Measurements from ENCODE around the gene TRIP4. TPM values are rescaled to one million over a fixed set of nuclear protein-coding genes. Genes with fewer than 3 reads are reported as not detected.
"Not testable (repeated sequence)": the region's sequence is repeated elsewhere in the genome, so short reads cannot be mapped to it uniquely, and the experiment has no call there.

Gene TRIP4
- 17.5 and 21.7 TPM in 2 replicates for total RNA-seq

DNA sequence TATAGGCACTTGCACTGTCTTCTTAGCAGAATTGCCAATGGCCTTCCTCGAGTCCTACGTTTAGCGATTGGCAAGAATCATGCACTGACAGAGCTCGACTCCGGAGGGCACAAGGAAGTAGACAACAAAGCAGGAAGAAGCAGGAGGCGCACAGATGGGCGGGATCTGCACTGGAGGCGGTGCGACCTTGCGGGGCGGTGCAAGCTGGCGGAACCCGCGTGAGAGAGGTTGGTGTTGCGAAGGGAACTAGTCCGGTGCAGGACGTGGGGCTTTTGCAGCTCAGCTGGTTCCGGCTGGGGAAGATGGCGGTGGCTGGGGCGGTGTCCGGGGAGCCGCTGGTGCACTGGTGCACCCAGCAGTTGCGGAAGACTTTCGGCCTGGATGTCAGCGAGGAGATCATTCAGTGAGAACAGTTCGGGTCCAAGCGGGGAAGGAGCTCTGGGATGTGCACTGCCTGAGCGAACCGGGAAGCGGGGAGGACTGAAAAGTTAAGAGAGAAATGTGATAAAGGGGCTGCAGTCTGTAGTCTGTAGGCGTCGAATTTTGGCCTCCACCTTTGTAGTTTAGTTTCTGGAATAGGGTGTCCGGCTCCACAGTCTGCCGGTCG is at the start of gene TRIP4:
TSS of gene TRIP4 (plus strand) at position 275 of the 607 bp plus-strand sequence. CDS start at position 303, 28 bp downstream.
- Mint-ChIP-seq H3K4me1 (ENCODE audit: low read depth) (peaks cover 17% of the 10 kb centered on the region), H3K9me3 (no peaks in the 10 kb centered on the region), H3K36me3 (ENCODE audit: low read depth) (peaks cover 5% of the 10 kb centered on the region), H3K27ac (peak within 1 kb of the TSS; percentile 89), H3K27me3 (ENCODE audit: insufficient read depth) (no peaks in the 10 kb centered on the region), H3K4me3 (peak within 1 kb of the TSS; percentile 99)
- DNase-seq (ENCODE audit: low spot score), result peak; percentile 96
- intact Hi-C loops (cut with micrococcal nuclease), result loop anchor here (1.0 to 5.0 kb wide), 9 partner anchors 8 to 745 kb away; partner anchors contain the start of genes CSNK1G1, PDCD7 and PPIB

DNA sequence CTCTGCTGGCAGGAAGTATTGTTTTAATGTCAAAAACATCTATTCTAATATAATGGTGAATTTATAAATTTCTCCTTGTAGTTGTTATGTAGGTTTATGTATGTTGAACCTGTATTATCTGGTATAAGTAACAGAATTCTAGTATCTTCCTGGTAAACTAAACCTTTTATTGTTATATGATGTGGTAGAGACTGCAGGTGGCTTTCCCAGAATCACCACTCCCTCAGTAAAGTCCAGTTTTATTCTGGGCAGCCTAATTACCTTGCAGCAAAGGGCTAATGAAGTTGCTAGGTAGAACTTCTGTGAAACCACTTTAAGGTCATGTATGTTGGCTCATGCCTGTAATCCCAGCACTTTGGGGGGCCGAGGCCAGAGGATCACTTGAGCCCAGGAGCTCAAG is 47.3 kb upstream of the TRIP4 start:
- no peak for DNase-seq (ENCODE audit: low spot score)
- H3K27me3 Mint-ChIP-seq (ENCODE audit: insufficient read depth), result no peaks in the 10 kb centered on the region
- peaks cover 23% of the 10 kb centered on the region for H3K4me1 Mint-ChIP-seq (ENCODE audit: low read depth)
- H3K27ac Mint-ChIP-seq, result no peak overlapping the region
- peaks cover 17% of the 10 kb centered on the region for H3K36me3 Mint-ChIP-seq (ENCODE audit: low read depth)
- intact Hi-C loops (cut with micrococcal nuclease), result no loop called here
- H3K9me3 Mint-ChIP-seq, result no peaks in the 10 kb centered on the region
- no peak overlapping the region for H3K4me3 Mint-ChIP-seq

DNA sequence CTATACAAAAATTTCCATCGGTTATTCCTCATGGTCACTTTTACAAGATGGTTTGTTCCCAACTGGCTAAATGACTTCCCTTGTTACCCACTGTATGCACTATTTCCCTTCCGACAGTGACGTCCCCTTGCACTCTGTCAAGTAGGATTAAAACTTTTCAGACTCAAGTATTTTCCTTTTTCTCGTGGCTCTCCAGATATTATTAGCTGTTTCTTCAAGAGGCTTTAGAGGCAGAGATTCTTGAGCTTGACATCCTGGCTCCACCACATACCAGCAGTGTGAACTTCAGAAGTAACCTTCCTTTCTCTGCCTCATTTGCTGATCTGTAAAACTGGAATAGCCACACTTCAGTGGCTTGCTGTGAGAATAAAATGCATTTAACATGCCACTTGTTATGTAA is 45.7 kb upstream of the TRIP4 start:
- DNase-seq (ENCODE audit: low spot score), result no peak
- Mint-ChIP-seq H3K36me3 (ENCODE audit: low read depth) (peaks cover 19% of the 10 kb centered on the region), H3K27me3 (ENCODE audit: insufficient read depth) (no peaks in the 10 kb centered on the region), H3K27ac (no peak overlapping the region), H3K9me3 (no peaks in the 10 kb centered on the region), H3K4me1 (ENCODE audit: low read depth) (peaks cover 13% of the 10 kb centered on the region), H3K4me3 (no peak overlapping the region)
- intact Hi-C loops (cut with micrococcal nuclease), result no loop called here

DNA sequence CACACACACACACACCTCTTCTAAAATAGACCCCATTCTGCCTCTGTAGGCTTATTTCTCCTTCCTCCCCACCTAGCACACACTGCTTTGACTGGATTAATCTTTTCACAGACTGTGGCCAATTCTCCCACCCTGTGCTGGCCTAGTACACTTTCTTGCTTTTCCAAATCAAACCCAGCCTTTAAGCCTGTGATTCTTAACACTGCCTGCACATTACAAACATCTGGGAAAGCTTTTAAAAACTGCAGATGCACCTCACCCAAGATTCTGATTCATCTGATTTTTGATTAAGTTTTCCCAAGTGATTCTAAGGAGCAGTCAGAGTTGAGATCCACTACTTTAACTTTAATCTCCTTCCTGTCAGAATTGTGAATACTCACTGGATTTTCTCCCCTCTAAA is 44.4 kb upstream of the TRIP4 start:
- no peak overlapping the region for H3K27ac Mint-ChIP-seq

DNA sequence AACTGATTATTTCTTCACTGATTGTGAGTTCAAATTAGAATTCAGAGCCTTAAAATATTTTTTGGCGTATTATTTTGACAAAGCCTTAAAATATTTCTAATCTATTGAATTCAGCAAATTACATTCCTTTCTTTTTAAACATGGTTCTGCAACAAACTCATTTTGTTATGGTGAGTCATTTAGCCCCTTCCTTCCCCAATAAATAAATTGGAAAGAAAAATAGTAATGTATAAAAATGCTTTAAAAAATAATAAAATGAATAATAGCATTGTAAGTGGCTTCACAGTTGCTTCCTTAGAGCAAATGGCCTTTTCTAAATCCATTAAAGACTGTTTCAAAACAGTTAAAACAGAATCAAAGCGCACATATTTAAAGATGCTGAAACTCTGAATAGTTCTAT is 43.8 kb upstream of the TRIP4 start:
- Mint-ChIP-seq H3K27me3 (ENCODE audit: insufficient read depth) (no peaks in the 10 kb centered on the region), H3K4me1 (ENCODE audit: low read depth) (peaks cover 6% of the 10 kb centered on the region), H3K9me3 (no peaks in the 10 kb centered on the region), H3K27ac (no peak overlapping the region), H3K36me3 (ENCODE audit: low read depth) (peaks cover 18% of the 10 kb centered on the region), H3K4me3 (no peak overlapping the region)
- intact Hi-C loops (cut with micrococcal nuclease), result no loop called here
- no peak for DNase-seq (ENCODE audit: low spot score)

More for the DNA sequence above, 44.4 kb upstream of the TRIP4 start:
- intact Hi-C loops (cut with micrococcal nuclease), result no loop called here
- Mint-ChIP-seq H3K9me3 (no peaks in the 10 kb centered on the region), H3K4me3 (no peak overlapping the region), H3K4me1 (ENCODE audit: low read depth) (peaks cover 6% of the 10 kb centered on the region), H3K36me3 (ENCODE audit: low read depth) (peaks cover 18% of the 10 kb centered on the region), H3K27me3 (ENCODE audit: insufficient read depth) (no peaks in the 10 kb centered on the region)
- no peak for DNase-seq (ENCODE audit: low spot score)

DNA sequence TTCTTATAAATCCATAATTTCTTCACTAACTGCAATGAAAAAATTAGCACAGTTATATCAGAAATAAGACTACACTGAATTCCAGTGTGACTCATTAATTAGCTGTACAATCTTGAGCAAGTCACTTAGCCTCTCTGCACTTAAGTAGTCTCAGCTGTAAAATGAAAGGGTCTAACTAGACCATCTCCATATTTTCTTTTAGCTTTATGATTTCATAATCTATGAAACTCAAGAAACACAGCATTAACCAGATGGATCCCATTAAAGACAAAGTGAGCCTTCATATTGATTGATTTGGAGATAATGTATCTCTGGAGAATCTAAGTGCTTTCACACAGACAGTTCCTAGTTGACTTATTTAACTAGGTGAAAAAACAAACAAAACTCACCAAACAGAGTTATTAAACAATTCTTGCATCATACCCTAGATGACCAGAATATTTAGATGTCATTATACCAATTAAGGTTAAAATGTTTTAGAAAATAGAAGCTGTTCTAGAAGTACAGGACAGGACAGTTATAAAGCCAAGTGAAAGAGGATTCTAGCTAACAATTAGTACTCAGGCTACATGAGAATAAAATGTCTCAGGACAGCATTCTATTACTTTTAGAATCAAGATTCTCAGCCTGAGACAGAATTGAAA is 42.9 kb upstream of the TRIP4 start:
- no peak for DNase-seq (ENCODE audit: low spot score)
- no peaks in the 10 kb centered on the region for H3K9me3 Mint-ChIP-seq
- intact Hi-C loops (cut with micrococcal nuclease), result no loop called here
- no peak overlapping the region for H3K4me3 Mint-ChIP-seq
- H3K27ac Mint-ChIP-seq, result no peak overlapping the region
- peaks cover 17% of the 10 kb centered on the region for H3K36me3 Mint-ChIP-seq (ENCODE audit: low read depth)
- no peaks in the 10 kb centered on the region for H3K27me3 Mint-ChIP-seq (ENCODE audit: insufficient read depth)
- H3K4me1 Mint-ChIP-seq (ENCODE audit: low read depth), result peaks cover 6% of the 10 kb centered on the region

DNA sequence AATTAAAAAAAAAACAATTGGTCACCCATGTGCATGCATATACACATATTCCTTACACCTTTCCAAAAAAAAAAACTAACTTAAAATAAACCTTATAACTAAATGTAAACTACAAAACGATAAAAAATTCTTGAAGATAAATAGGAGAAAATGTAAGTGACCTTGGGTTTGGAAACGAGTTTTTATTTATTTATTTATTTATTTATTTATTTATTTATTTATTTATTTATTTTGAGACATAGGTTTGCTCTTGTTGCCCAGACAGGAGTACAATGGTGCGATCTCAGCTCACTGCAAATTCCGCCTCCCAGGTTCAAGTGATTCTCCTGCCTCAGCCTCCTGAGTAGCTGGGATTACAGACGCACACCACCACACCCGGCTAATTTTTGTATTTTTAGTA is 41.4 kb upstream of the TRIP4 start:
- H3K27ac Mint-ChIP-seq; DNase-seq (ENCODE audit: low spot score); intact Hi-C loops (cut with micrococcal nuclease); H3K4me3 Mint-ChIP-seq; H3K9me3 Mint-ChIP-seq; H3K27me3 Mint-ChIP-seq (ENCODE audit: insufficient read depth); H3K4me1 Mint-ChIP-seq (ENCODE audit: low read depth): not testable (repeated sequence)
- peaks cover 17% of the 10 kb centered on the region for H3K36me3 Mint-ChIP-seq (ENCODE audit: low read depth)

DNA sequence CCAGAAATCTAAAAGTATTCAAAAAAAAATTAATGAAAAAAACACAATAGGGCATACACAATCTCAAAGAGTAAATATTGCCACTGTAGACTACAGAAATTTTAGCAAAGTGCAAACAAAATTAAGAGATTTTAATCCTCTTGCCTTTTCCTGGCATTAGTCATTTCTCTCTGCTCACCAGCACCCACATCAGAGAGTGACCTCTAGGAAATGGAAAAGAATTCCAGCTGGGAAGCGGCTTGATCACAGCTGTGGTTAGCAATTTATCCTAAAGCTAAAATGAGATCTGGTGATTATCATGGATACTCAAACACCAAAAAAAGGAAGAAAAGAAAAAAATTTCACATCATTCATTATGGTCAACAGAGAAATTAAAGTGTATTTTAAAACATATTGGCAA is 39.2 kb upstream of the TRIP4 start:
- Mint-ChIP-seq H3K27me3 (ENCODE audit: insufficient read depth) (no peaks in the 10 kb centered on the region), H3K4me3 (no peak overlapping the region)

DNA sequence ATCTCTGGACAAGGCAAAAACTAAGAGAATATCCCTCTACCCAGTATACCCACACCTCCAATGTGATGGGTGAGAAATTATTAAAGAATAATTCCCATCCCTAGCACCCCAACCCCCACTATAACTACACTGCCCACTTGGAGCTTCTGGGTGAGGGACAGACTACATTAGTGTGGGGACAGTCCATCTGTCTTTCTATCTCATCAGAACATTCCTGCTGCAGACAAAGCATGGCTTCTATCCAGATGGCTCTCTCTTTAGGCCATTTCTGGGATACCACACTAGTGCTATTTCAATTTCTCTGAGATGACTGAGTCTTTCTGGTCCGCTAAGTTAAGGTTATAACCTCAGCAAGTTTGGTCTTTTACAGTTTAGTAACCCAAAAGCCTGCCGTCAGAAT is 38.3 kb upstream of the TRIP4 start:
- Mint-ChIP-seq H3K4me1 (ENCODE audit: low read depth) (peaks cover under 1% of the 10 kb centered on the region), H3K27ac (no peak overlapping the region), H3K27me3 (ENCODE audit: insufficient read depth) (no peaks in the 10 kb centered on the region), H3K36me3 (ENCODE audit: low read depth) (peaks cover 8% of the 10 kb centered on the region), H3K9me3 (no peaks in the 10 kb centered on the region), H3K4me3 (no peak overlapping the region)
- intact Hi-C loops (cut with micrococcal nuclease), result no loop called here
- no peak for DNase-seq (ENCODE audit: low spot score)

More for the DNA sequence above, 39.2 kb upstream of the TRIP4 start:
- Mint-ChIP-seq H3K9me3 (no peaks in the 10 kb centered on the region), H3K36me3 (ENCODE audit: low read depth) (peaks cover 11% of the 10 kb centered on the region), H3K27ac (no peak overlapping the region), H3K4me1 (ENCODE audit: low read depth) (no peaks in the 10 kb centered on the region)
- intact Hi-C loops (cut with micrococcal nuclease), result no loop called here
- no peak for DNase-seq (ENCODE audit: low spot score)

DNA sequence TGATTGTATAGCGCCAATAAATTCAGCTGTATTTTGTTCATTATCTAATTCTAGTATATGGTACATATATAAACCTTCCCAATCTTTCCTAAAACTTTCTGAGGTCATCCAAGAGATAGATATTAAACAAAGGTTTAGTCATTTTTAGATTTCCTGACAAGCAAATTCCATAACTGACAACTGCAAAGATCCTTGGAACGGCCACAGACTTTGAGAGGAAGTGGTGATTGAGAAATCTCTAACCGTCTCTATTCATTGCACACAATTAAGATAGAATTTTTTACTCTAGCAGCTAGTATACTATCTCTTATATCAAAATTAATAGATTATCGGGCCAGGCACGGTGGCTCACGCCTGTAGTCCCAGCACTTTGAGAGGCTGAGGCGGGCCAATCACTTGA is 36.4 kb upstream of the TRIP4 start:
- H3K36me3 Mint-ChIP-seq (ENCODE audit: low read depth), result peaks cover 8% of the 10 kb centered on the region
- H3K4me3 Mint-ChIP-seq, result no peak overlapping the region
- H3K9me3 Mint-ChIP-seq, result no peaks in the 10 kb centered on the region
- no peaks in the 10 kb centered on the region for H3K27me3 Mint-ChIP-seq (ENCODE audit: insufficient read depth)
- H3K4me1 Mint-ChIP-seq (ENCODE audit: low read depth), result peaks cover 13% of the 10 kb centered on the region
- no peak for DNase-seq (ENCODE audit: low spot score)
- H3K27ac Mint-ChIP-seq, result no peak overlapping the region
- intact Hi-C loops (cut with micrococcal nuclease), result no loop called here

DNA sequence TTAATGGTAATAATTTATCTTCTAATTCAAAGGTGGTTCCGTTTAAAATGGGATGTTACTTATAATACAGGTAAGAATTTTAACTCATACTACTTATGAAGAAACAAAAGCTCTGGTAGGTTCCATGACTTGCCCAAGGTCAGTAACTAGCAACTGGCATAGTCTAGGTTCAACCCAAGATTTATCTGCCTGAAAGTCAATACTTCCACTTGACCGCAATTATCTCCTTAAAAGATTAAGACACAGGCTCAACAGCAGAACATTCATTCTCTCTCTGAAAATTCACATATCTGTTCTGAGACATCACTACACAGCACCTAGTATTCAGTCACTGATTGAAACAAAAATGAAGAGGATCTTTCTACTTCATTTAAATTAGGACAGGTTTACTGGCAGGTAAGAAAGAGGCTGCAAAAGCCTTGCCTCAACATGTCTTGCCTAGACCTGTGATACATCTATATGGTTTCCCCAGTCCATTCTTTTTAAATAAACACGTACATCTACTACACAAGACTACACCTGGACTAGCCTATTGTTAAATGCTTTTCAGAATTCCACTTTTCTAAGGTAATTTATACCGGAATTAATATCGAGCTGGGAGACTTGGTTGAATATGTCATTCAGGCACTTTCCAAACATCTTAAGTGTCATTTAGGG is 32.8 kb upstream of the TRIP4 start:
- intact Hi-C loops (cut with micrococcal nuclease), result no loop called here
- Mint-ChIP-seq H3K4me3 (peak overlapping the region; percentile 96), H3K9me3 (no peaks in the 10 kb centered on the region), H3K27me3 (ENCODE audit: insufficient read depth) (no peaks in the 10 kb centered on the region), H3K4me1 (ENCODE audit: low read depth) (peaks cover 19% of the 10 kb centered on the region), H3K36me3 (ENCODE audit: low read depth) (no peaks in the 10 kb centered on the region), H3K27ac (peak overlapping the region; percentile 97)
- DNase-seq (ENCODE audit: low spot score), result no peak

DNA sequence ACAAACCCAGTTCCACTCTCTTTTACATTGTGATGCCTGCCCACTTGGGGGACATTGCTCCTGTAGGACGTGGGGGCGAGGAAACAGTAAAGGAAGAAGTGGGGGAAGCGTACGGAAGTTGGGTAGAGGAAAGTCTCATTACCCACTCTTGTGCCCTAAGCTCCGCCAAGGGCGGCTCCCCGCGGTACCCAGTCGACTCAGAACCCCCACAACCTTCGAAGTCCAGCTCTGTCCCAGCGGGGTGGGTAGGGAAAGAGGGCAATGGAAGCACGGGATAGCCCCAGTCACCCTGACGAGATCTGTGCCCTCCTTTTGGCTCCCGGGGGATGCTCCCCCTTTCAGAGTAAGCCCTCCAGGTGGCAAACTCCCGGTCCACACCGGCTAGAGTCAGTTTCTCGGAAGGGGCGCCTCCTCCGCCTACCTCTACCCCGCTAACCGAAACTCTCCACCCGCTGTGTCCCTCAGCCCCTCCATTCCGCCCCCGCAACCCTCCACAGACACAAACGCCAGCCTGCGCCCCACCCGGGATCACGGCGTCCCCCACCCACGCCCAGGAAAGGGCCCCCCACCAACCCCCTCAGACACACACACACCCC is 32.2 kb upstream of the TRIP4 start:
- intact Hi-C loops (cut with micrococcal nuclease), result no loop called here
- Mint-ChIP-seq H3K27me3 (ENCODE audit: insufficient read depth) (no peaks in the 10 kb centered on the region), H3K4me1 (ENCODE audit: low read depth) (peaks cover 19% of the 10 kb centered on the region), H3K27ac (peak overlapping the region; percentile 97), H3K9me3 (no peaks in the 10 kb centered on the region), H3K36me3 (ENCODE audit: low read depth) (no peaks in the 10 kb centered on the region), H3K4me3 (peak overlapping the region; percentile 96)
- DNase-seq (ENCODE audit: low spot score), result peak; percentile 14

Data from activated T-helper 1 cell treated with anti-CD3 and anti-CD28 coated beads, Interleukin-12 subunit alpha, Interleukin-12 subunit beta, Interleukin-2, Interleukin-4 antibody, amounts not matched to agents 30 ng/mL and 10 ng/mL and 1 ng/mL, durations not matched to agents 14 hours and 24 hours and 36 hours (primary cell).